K562 (cell line): ENCODE measurements around the gene ZMPSTE24. TPM values are rescaled to one million over a fixed set of nuclear protein-coding genes. Genes with fewer than 3 reads are reported as not detected.

ENCODE experiments used
- ATAC-seq: fragments of 200-7000 bp; cut with Tn5 transposase; 3 replicates; pipeline ENCODE4 v1.9.1; 2020; ENCODE audit warnings: moderate library complexity
- BruUV-seq: library from RNA; stranded (reverse); fragments of 400-500 nt; replicated peaks from 2 replicates; lab custom pipeline; 2021; lab: Mats Ljungman, UMichigan
- CTCF ChIA-PET: fragments of 300-600 bp; formaldehyde crosslinking; extraction: SDS; loops from one replicate; lab custom pipeline; 2021; ENCODE audit warnings: low intra/inter-chr PET ratio; lab: Yijun Ruan, JAX
- POLR2A ChIA-PET: fragments of 300-600, 350-650 bp; sonication (Branson Sonifier 250); formaldehyde crosslinking; extraction: SDS; loops from one replicate; lab custom pipeline; 2021; ENCODE audit warnings: antibody characterized with exemption, inconsistent platforms; lab: Yijun Ruan, JAX
- DNase-seq, 4 experiments: peaks; one replicate each; pipeline versions ENCODE4 v3.0.0 to v3.0.0-alpha.2; 2011 to 2018; ENCODE audit warnings: low spot score in 3 of 4, mixed read lengths in 3 of 4; ENCODE audit errors: extremely low read depth in 1 of 4
- FAIRE-seq: peaks from 2 replicates; lab custom pipeline; 2011; peaks lifted over from hg19 to GRCh38; lab: Jason Lieb, UNC
- H2AFZ ChIP-seq: 2 replicates; pipeline ENCODE4 v1.6.0; 2011; ENCODE audit warnings: low read depth, low read length, control low read depth, inconsistent platforms
- H3K27ac ChIP-seq: fragments of 200-600 bp; 3 replicates; pipeline ENCODE4 v1.8.0; 2011; ENCODE audit warnings: low read depth, mild to moderate bottlenecking, control low read depth, inconsistent platforms, low read length, moderate library complexity, mixed read lengths; ENCODE audit errors: extremely low read depth
- H3K27me3 ChIP-seq, 2 experiments: fragments of 300-600 bp in 1 of 2; 2 replicates in 1 of 2; 3 replicates in 1 of 2; pipeline versions ENCODE4 v1.6.0 to v1.8.0; 2011; ENCODE audit warnings: inconsistent platforms in 2 of 2, low read length in 2 of 2, mild to moderate bottlenecking in 1 of 2, mixed read lengths in 1 of 2, moderate library complexity in 1 of 2; ENCODE audit not compliant: control insufficient read depth in 2 of 2, insufficient read depth in 2 of 2
- H3K36me3 ChIP-seq: fragments of 300-600 bp; 3 replicates; pipeline ENCODE4 v1.8.0; 2011; ENCODE audit warnings: mild to moderate bottlenecking, low read length, inconsistent platforms; ENCODE audit not compliant: control insufficient read depth, insufficient read depth
- H3K4me1 ChIP-seq, 2 experiments: fragments of 200-600 bp in 1 of 2; replicated peaks in 1 of 2; 2 replicates in 1 of 2; 3 replicates in 1 of 2; pipeline versions ENCODE4 v1.5.1 to v1.8.0; 2011; ENCODE audit warnings: inconsistent platforms in 2 of 2, low read length in 2 of 2, mild to moderate bottlenecking in 1 of 2, mixed read lengths in 1 of 2, moderate library complexity in 1 of 2; ENCODE audit not compliant: control insufficient read depth in 2 of 2, insufficient read depth in 2 of 2
- H3K4me2 ChIP-seq: 2 replicates; pipeline ENCODE4 v1.6.1; 2011; ENCODE audit warnings: low read length, control low read depth, inconsistent platforms, mixed read lengths; ENCODE audit not compliant: insufficient read depth
- H3K4me3 ChIP-seq: fragments of 200-600 bp; sonication (generic), shearing (Covaris generic); 2 replicates; pipeline ENCODE4 v1.5.1; 2016; ENCODE audit warnings: control low read depth, inconsistent platforms
- H3K79me2 ChIP-seq: fragments of 200-600 bp; 3 replicates; pipeline ENCODE4 v1.8.0; 2011; ENCODE audit warnings: low read length, inconsistent platforms; ENCODE audit not compliant: control insufficient read depth, insufficient read depth
- H3K9ac ChIP-seq, 2 experiments: 2 replicates each; pipeline versions ENCODE4 v1.6.0 to v1.6.1; 2011; ENCODE audit warnings: low read depth in 2 of 2, low read length in 2 of 2, control low read depth in 1 of 2, inconsistent platforms in 1 of 2, mild to moderate bottlenecking in 1 of 2, mixed read lengths in 1 of 2; ENCODE audit not compliant: insufficient read depth in 1 of 2
- H3K9me1 ChIP-seq: one replicate; pipeline ENCODE4 v1.6.0; 2011; ENCODE audit warnings: inconsistent platforms, mild to moderate bottlenecking, low read length, moderate library complexity; ENCODE audit not compliant: control insufficient read depth, insufficient read depth
- H3K9me3 ChIP-seq: replicated peaks from 2 replicates; pipeline ENCODE4 v1.5.1; 2011; ENCODE audit warnings: low read depth, low read length, inconsistent platforms; ENCODE audit not compliant: control insufficient read depth, insufficient read depth
- H4K20me1 ChIP-seq: replicated peaks from 2 replicates; pipeline ENCODE4 v1.6.1; 2011; ENCODE audit warnings: low read length, inconsistent platforms, mixed read lengths; ENCODE audit not compliant: control insufficient read depth, insufficient read depth
- HNRNPH1 ChIP-seq: fragments of 200-400 bp; formaldehyde crosslinking; optimal IDR thresholded peaks from 2 replicates; pipeline ENCODE3; 2017; ENCODE audit warnings: low read depth, mild to moderate bottlenecking, low read length, moderate library complexity
- L3MBTL2 ChIP-seq: fragments of 450-650 bp; IDR thresholded peaks from 2 replicates; pipeline ENCODE4 v1.6.1; 2016; ENCODE audit warnings: mild to moderate bottlenecking, moderate library complexity
- MXI1 ChIP-seq: IDR thresholded peaks from 2 replicates; pipeline ENCODE4 v1.6.1; 2011; ENCODE audit warnings: low read depth, mild to moderate bottlenecking, improper control_type of control experiment, low read length
- PTRF ChIP-seq: fragments of 450-650 bp; IDR thresholded peaks from 2 replicates; pipeline ENCODE4 v1.6.1; 2016; ENCODE audit warnings: mild to moderate bottlenecking, missing genetic modification characterization, missing compliant biosample characterization
- ZNF197 ChIP-seq: fragments of 200-800 bp; sonication (Bioruptor generic); IDR thresholded peaks from 2 replicates; pipeline ENCODE4 v1.6.1; 2016; ENCODE audit warnings: low read depth, missing genetic modification characterization, missing compliant biosample characterization
- ZNF830 ChIP-seq: fragments of 250-450 bp; sonication (Bioruptor Pico); IDR thresholded peaks from 2 replicates; pipeline ENCODE4 v1.5.0; 2021; ENCODE audit warnings: mild to moderate bottlenecking
- WGBS: fragments of 100-300 bp; shearing (Covaris generic); methylation state at CpG from one replicate; pipeline ENCODE4 v1.1.6; 2016; ENCODE audit warnings: low coverage, mixed read lengths; ENCODE audit not compliant: insufficient coverage; ENCODE audit errors: missing lambda C conversion rate; 5-methylcytosine and 5-hydroxymethylcytosine counted together
- in situ Hi-C: fragments of 300-500 bp; cut with MboI; formaldehyde crosslinking; loops from 4 replicates; pipeline ENCODE4 v1.15.0; 2018; ENCODE audit warnings: inconsistent platforms, mixed read lengths
- intact Hi-C: fragments of 100-400 bp; cut with micrococcal nuclease; formaldehyde crosslinking; loops from 2 replicates; pipeline ENCODE4 v1.14.2; 2022
- polyA plus RNA-seq, 8 experiments: library from polyadenylated mRNA; depleted of rRNA in 4 of 8; stranded (reverse) in 5 of 8; unstranded in 3 of 8; fragments of >200 nt; fragmentation: Nextera tagmentation in 2 of 8; fragmentation: Illumina TruSeq in 1 of 8; extraction: Ambion mirVana in 2 of 8; extraction: Trizol in 1 of 8; gene quantifications; 2 replicates each; pipeline versions ENCODE4 v1.2.1 to v1.2.3, GENCODE V29; 2011 to 2014; ENCODE audit warnings: inconsistent platforms in 1 of 8, missing spikeins in 1 of 8
- total RNA-seq, 7 experiments: library from RNA; depleted of rRNA in 6 of 7; stranded (reverse); fragments of >200 nt in 6 of 7; fragmentation: Illumina TruSeq in 2 of 7; extraction: Trizol in 2 of 7; gene quantifications; 2 replicates each; pipeline versions ENCODE4 v1.2.1 to v1.2.3, GENCODE V29; 2011 to 2021; ENCODE audit warnings: low replicate concordance in 1 of 7
- TF ChIP-seq, protein P1 (sequence below): sonication (generic); formaldehyde crosslinking; IDR thresholded peaks from 2 replicates; pipeline ENCODE4 v1.8.1; 2023; ENCODE audit warnings: mild to moderate bottlenecking, missing genetic modification reagents, moderate library complexity
- TF ChIP-seq, protein P2 (sequence below), 2 experiments: fragments of 250-450 bp in 1 of 2; fragments of 450-650 bp in 1 of 2; sonication (Bioruptor Pico) in 1 of 2; IDR thresholded peaks; 2 replicates each; pipeline versions ENCODE4 v1.6.1 to v1.8.0; 2016 to 2021; ENCODE audit warnings: mild to moderate bottlenecking in 2 of 2, moderate library complexity in 2 of 2, missing compliant biosample characterization in 1 of 2, missing genetic modification characterization in 1 of 2
- TF ChIP-seq, protein P3 (sequence below), 3 experiments: fragments of 200-800 bp in 1 of 3; fragments of 250-450 bp in 1 of 3; fragments of 450-650 bp in 1 of 3; sonication (Bioruptor Pico) in 1 of 3; sonication (Bioruptor generic) in 1 of 3; formaldehyde crosslinking in 1 of 3; IDR thresholded peaks; 2 replicates each; pipeline versions ENCODE4 v1.6.1 to v1.8.0; 2016 to 2022; ENCODE audit warnings: mild to moderate bottlenecking in 2 of 3, missing genetic modification characterization in 2 of 3, missing compliant biosample characterization in 1 of 3, moderate library complexity in 1 of 3
- TF ChIP-seq, protein P4 (sequence below), 2 experiments: fragments of 200-800 bp in 1 of 2; sonication (Bioruptor generic) in 1 of 2; sonication (generic) in 1 of 2; formaldehyde crosslinking in 1 of 2; IDR thresholded peaks in 1 of 2; conservative IDR thresholded peaks in 1 of 2; 2 replicates each; pipeline versions ENCODE4 v1.5.0 to v1.6.1; 2016 to 2020; ENCODE audit warnings: missing compliant biosample characterization in 1 of 2, missing genetic modification characterization in 1 of 2, missing genetic modification reagents in 1 of 2
- TF ChIP-seq, protein P5 (sequence below): fragments of 250-450 bp; sonication (Bioruptor Pico); IDR thresholded peaks from 2 replicates; pipeline ENCODE4 v1.5.1; 2021; ENCODE audit warnings: mild to moderate bottlenecking

ZMPSTE24 gene
- total and polyA plus RNA-seq, 9 of the 15 experiments (the other 6 are each of a cell fraction or from before 2014, with no cell fraction given): 30.7 to 75.9 (median 64.3) TPM

DNA sequence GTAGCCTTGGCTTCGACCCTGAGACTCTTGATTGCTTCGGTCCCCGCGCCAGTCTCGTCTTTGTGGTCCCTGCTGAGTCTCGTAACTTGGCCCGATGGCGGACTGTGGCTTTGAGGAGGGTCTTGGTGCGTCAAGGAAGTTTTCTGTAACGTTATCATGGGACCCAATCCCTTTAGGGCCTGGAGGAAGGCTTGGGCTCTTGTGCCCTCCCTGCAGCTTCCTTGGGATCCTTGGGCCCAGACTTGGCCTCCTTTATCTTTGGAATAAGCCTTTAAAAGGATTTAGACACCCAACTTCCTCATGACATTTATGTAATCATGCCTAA is 371 bp downstream of the ZMPSTE24 start:
- Histone ChIP-seq H3K4me1 (peaks cover 0 to 6% of the 10 kb centered on the region in 2 experiments; a peak in 4 of 5 replicates), H3K9ac (peak overlapping the region; percentile 98 to 100), H3K27me3 (no peaks in the 10 kb centered on the region; a peak in 1 of 5 replicates), H3K9me1 (no peaks in the 10 kb centered on the region), H3K4me3 (peak overlapping the region; percentile 95), H3K79me2 (peaks cover 68% of the 10 kb centered on the region), H4K20me1 (no peaks in the 10 kb centered on the region), H2AFZ (peak overlapping the region; percentile 92), H3K27ac (peak overlapping the region; percentile 85), H3K36me3 (peaks cover 44% of the 10 kb centered on the region), H3K9me3 (no peaks in the 10 kb centered on the region), H3K4me2 (peak overlapping the region; percentile 98)
- in situ Hi-C loops: no loop called here
- BruUV-seq: TSS peak; percentile 75
- FAIRE-seq (no peak), ATAC-seq (peak; percentile 8), DNase-seq (peak in 1 of 4 experiments; percentile 35)
- 1% methylated on average over 10 of the region's 10 CpGs for WGBS
- CTCF ChIA-PET: no interaction called here
- POLR2A ChIA-PET: interaction anchor here (0.9 to 3.4 kb wide), 9 partner anchors 11 to 142 kb away, joined by 3 to 23 read pairs (median 3); partner anchors contain the start of gene TMCO2
- intact Hi-C loops: loop anchor here (2.0 kb wide), 1 partner anchor 96 kb away; no protein-coding TSS in a partner anchor
- TF ChIP-seq L3MBTL2 (no peak), PTRF (no peak), MXI1 (no peak), ZNF197 (CRISPR knock-in tag) (0 out of 2 replicates have a peak, but pooled peaks have one; percentile 0), ZNF830 (0 out of 2 replicates have a peak, but pooled peaks have one; percentile 85), HNRNPH1 (no peak)
- TF ChIP-seq, protein P1, sequence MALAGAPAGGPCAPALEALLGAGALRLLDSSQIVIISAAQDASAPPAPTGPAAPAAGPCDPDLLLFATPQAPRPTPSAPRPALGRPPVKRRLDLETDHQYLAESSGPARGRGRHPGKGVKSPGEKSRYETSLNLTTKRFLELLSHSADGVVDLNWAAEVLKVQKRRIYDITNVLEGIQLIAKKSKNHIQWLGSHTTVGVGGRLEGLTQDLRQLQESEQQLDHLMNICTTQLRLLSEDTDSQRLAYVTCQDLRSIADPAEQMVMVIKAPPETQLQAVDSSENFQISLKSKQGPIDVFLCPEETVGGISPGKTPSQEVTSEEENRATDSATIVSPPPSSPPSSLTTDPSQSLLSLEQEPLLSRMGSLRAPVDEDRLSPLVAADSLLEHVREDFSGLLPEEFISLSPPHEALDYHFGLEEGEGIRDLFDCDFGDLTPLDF (CRISPR knock-in tag): no peak
- TF ChIP-seq, protein P2, sequence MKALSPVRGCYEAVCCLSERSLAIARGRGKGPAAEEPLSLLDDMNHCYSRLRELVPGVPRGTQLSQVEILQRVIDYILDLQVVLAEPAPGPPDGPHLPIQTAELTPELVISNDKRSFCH (CRISPR knock-in tag; IDR thresholded peaks at IDR 0.05): no peak
- TF ChIP-seq, protein P2 (tag; IDR thresholded peaks at IDR 0.05): no peak
- TF ChIP-seq, protein P3, sequence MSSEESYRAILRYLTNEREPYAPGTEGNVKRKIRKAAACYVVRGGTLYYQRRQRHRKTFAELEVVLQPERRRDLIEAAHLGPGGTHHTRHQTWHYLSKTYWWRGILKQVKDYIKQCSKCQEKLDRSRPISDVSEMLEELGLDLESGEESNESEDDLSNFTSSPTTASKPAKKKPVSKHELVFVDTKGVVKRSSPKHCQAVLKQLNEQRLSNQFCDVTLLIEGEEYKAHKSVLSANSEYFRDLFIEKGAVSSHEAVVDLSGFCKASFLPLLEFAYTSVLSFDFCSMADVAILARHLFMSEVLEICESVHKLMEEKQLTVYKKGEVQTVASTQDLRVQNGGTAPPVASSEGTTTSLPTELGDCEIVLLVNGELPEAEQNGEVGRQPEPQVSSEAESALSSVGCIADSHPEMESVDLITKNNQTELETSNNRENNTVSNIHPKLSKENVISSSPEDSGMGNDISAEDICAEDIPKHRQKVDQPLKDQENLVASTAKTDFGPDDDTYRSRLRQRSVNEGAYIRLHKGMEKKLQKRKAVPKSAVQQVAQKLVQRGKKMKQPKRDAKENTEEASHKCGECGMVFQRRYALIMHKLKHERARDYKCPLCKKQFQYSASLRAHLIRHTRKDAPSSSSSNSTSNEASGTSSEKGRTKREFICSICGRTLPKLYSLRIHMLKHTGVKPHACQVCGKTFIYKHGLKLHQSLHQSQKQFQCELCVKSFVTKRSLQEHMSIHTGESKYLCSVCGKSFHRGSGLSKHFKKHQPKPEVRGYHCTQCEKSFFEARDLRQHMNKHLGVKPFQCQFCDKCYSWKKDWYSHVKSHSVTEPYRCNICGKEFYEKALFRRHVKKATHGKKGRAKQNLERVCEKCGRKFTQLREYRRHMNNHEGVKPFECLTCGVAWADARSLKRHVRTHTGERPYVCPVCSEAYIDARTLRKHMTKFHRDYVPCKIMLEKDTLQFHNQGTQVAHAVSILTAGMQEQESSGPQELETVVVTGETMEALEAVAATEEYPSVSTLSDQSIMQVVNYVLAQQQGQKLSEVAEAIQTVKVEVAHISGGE (CRISPR knock-in tag; IDR thresholded peaks at IDR 0.05): 0 out of 6 replicates have a peak, but pooled peaks of 1 of the 3 experiments have one; percentile 94
- TF ChIP-seq, protein P4, sequence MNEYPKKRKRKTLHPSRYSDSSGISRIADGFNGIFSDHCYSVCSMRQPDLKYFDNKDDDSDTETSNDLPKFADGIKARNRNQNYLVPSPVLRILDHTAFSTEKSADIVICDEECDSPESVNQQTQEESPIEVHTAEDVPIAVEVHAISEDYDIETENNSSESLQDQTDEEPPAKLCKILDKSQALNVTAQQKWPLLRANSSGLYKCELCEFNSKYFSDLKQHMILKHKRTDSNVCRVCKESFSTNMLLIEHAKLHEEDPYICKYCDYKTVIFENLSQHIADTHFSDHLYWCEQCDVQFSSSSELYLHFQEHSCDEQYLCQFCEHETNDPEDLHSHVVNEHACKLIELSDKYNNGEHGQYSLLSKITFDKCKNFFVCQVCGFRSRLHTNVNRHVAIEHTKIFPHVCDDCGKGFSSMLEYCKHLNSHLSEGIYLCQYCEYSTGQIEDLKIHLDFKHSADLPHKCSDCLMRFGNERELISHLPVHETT (CRISPR knock-in tag; conservative IDR thresholded peaks at IDR 0.05 in 1 of 2, IDR thresholded peaks at IDR 0.05 in 1 of 2): no peak
- TF ChIP-seq, protein P5, sequence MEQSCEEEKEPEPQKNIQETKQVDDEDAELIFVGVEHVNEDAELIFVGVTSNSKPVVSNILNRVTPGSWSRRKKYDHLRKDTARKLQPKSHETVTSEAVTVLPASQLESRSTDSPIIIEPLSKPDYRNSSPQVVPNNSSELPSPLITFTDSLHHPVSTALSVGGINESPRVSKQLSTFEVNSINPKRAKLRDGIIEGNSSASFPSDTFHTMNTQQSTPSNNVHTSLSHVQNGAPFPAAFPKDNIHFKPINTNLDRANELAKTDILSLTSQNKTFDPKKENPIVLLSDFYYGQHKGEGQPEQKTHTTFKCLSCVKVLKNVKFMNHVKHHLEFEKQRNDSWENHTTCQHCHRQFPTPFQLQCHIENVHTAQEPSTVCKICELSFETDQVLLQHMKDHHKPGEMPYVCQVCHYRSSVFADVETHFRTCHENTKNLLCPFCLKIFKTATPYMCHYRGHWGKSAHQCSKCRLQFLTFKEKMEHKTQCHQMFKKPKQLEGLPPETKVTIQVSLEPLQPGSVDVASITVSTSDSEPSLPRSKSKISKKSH (CRISPR knock-in tag): no peak
